Ishikawa (cell line): ENCODE results near the gene GPER1.

Experiments
- CEBPB ChIP-seq: IDR thresholded peaks from 2 replicates; pipeline ENCODE4 v1.6.1; 2012
- EP300 ChIP-seq: IDR thresholded peaks from 2 replicates; pipeline ENCODE4 v1.6.1; 2012; ENCODE audit warnings: borderline replicate concordance
- MAX ChIP-seq: IDR thresholded peaks from 2 replicates; pipeline ENCODE4 v1.6.1; 2012
- TAF1 ChIP-seq: IDR thresholded peaks from 2 replicates; pipeline ENCODE4 v1.6.1; 2012; ENCODE audit warnings: low read depth, mild to moderate bottlenecking
- TEAD4 ChIP-seq: IDR thresholded peaks from 2 replicates; pipeline ENCODE4 v1.6.1; 2012
- ZBTB7A ChIP-seq: IDR thresholded peaks from 2 replicates; pipeline ENCODE4 v1.6.1; 2012; ENCODE audit warnings: low read depth
- TF ChIP-seq, protein P1 (sequence below): IDR thresholded peaks from 2 replicates; pipeline ENCODE4 v1.6.1; 2012

- TF ChIP-seq MAX: no peak
- TF ChIP-seq EP300: no peak
- no peak for TF ChIP-seq TEAD4
- TF ChIP-seq ZBTB7A: no peak
- TF ChIP-seq TAF1: no peak
- no peak for TF ChIP-seq CEBPB
- TF ChIP-seq, protein P1, sequence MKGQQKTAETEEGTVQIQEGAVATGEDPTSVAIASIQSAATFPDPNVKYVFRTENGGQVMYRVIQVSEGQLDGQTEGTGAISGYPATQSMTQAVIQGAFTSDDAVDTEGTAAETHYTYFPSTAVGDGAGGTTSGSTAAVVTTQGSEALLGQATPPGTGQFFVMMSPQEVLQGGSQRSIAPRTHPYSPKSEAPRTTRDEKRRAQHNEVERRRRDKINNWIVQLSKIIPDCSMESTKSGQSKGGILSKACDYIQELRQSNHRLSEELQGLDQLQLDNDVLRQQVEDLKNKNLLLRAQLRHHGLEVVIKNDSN: no peak
Measured at GRCh38 chr7:1055956-1056784, 31.7 kb upstream of the GPER1 start.
